Measurements from ENCODE around the gene CSGALNACT2. TPM values are rescaled to one million over a fixed set of nuclear protein-coding genes. Genes with fewer than 3 reads are reported as not detected.

The CSGALNACT2 gene
- total and polyA plus RNA-seq, 3 donors from 2014 or later: 13.9 to 17.9 (median 16.7) TPM

- Histone ChIP-seq H3K36me3 (ENCODE audit: low read depth, missing control alignments) (no peaks in the 10 kb centered on the region), H3K4me1 (no peaks in the 10 kb centered on the region), H3K4me3 (no peak overlapping the region), H3K9me3 (no peaks in the 10 kb centered on the region), H3K27ac (no peak overlapping the region), H3K27me3 (no peaks in the 10 kb centered on the region)
- 83 to 88% methylated on average over 17 to 23 of the region's 23 CpGs for WGBS, 2 donors
- intact Hi-C loops (cut with DNase I; ENCODE audit: low total_unique reads): no loop called here
- TF ChIP-seq POLR2A (IDR thresholded peaks at IDR 0.05) (no peak), CTCF (IDR thresholded peaks at IDR 0.05) (no peak)
- peak; percentile 5 for DNase-seq
Observed at GRCh38 chr10:43125881-43126731, 12.1 kb upstream of the CSGALNACT2 start.

GRCh38 chr10:43126759-43127424 is 11.4 kb upstream of the CSGALNACT2 start:
- Histone ChIP-seq H3K36me3 (ENCODE audit: low read depth, missing control alignments) (no peaks in the 10 kb centered on the region), H3K9me3 (no peaks in the 10 kb centered on the region), H3K4me3 (no peak overlapping the region), H3K27ac (no peak overlapping the region), H3K27me3 (no peaks in the 10 kb centered on the region), H3K4me1 (no peaks in the 10 kb centered on the region)
- TF ChIP-seq CTCF (IDR thresholded peaks at IDR 0.05): no peak
- no peak for TF ChIP-seq POLR2A (IDR thresholded peaks at IDR 0.05)
- WGBS, 2 donors: 78 to 80% methylated on average over 7 of the region's 7 CpGs
- peak; percentile 2 for DNase-seq
- intact Hi-C loops (cut with DNase I; ENCODE audit: low total_unique reads): no loop called here

GRCh38 chr10:43127442-43127841 is 10.8 kb upstream of the CSGALNACT2 start:
- TF ChIP-seq POLR2A (IDR thresholded peaks at IDR 0.05): no peak
- no peak for TF ChIP-seq CTCF (IDR thresholded peaks at IDR 0.05)
- no peaks in the 10 kb centered on the region for H3K36me3 ChIP-seq (ENCODE audit: low read depth, missing control alignments)
- no peaks in the 10 kb centered on the region for H3K27me3 ChIP-seq
- 87 to 89% methylated on average over 9 of the region's 9 CpGs for WGBS, 2 donors
- intact Hi-C loops (cut with DNase I; ENCODE audit: low total_unique reads): no loop called here
- no peaks in the 10 kb centered on the region for H3K9me3 ChIP-seq
- H3K27ac ChIP-seq: no peak overlapping the region
- no peak for DNase-seq
- no peak overlapping the region for H3K4me3 ChIP-seq
- no peaks in the 10 kb centered on the region for H3K4me1 ChIP-seq

- Histone ChIP-seq H3K36me3 (ENCODE audit: low read depth, missing control alignments) (no peaks in the 10 kb centered on the region), H3K9me3 (no peaks in the 10 kb centered on the region), H3K4me3 (no peak overlapping the region), H3K27me3 (no peaks in the 10 kb centered on the region), H3K4me1 (no peaks in the 10 kb centered on the region), H3K27ac (no peak overlapping the region)
- intact Hi-C loops (cut with DNase I; ENCODE audit: low total_unique reads): no loop called here
- no peak for DNase-seq
- no peak for TF ChIP-seq POLR2A (IDR thresholded peaks at IDR 0.05)
- TF ChIP-seq CTCF (IDR thresholded peaks at IDR 0.05): no peak
- WGBS, 2 donors: 87 to 88% methylated on average over 8 of the region's 8 CpGs
Observed at GRCh38 chr10:43128331-43128730, 9.9 kb upstream of the CSGALNACT2 start.

Data from testis (tissue), 3 donors.